ENCODE data around the gene SYTL1.

The SYTL1 gene

GRCh38 chr1:27349784-27350662 is 8.2 kb downstream of the SYTL1 start:
- DNase-seq = no peak

- no peak for DNase-seq
Observed at GRCh38 chr1:27350663-27351540, 9.1 kb downstream of the SYTL1 start.

- DNase-seq = no peak
Observed at GRCh38 chr1:27351541-27352107, 9.8 kb downstream of the SYTL1 start.

GRCh38 chr1:27353166-27353565 is 11.3 kb downstream of the SYTL1 start:
- no peak for DNase-seq

GRCh38 chr1:27353629-27354028 is 11.8 kb downstream of the SYTL1 start:
- no peak for DNase-seq

GRCh38 chr1:27355683-27356082 is 13.9 kb downstream of the SYTL1 start:
- no peak for DNase-seq

GRCh38 chr1:27356277-27356618 is 14.4 kb downstream of the SYTL1 start:
- no peak for DNase-seq

GRCh38 chr1:27356619-27357280 is 14.9 kb downstream of the SYTL1 start:
- peak; percentile 38 to 39 for DNase-seq

- peak; percentile 74 to 76 for DNase-seq
Observed at GRCh38 chr1:27357281-27358037, 15.6 kb downstream of the SYTL1 start.

- DNase-seq = no peak
Observed at GRCh38 chr1:27358038-27358927, 16.5 kb downstream of the SYTL1 start.

GRCh38 chr1:27358928-27359313 is 17.1 kb downstream of the SYTL1 start:
- no peak for DNase-seq

GRCh38 chr1:27359822-27360158 is 18.0 kb downstream of the SYTL1 start:
- no peak for DNase-seq

- peak; percentile 37 to 39 for DNase-seq
Observed at GRCh38 chr1:27360159-27361043, 18.6 kb downstream of the SYTL1 start.

GRCh38 chr1:27361044-27361402 is 19.2 kb downstream of the SYTL1 start:
- no peak for DNase-seq

- no peak for DNase-seq
Observed at GRCh38 chr1:27361553-27361952, 19.7 kb downstream of the SYTL1 start.

GRCh38 chr1:27363766-27364695 is 22.2 kb downstream of the SYTL1 start:
- DNase-seq = no peak

GRCh38 chr1:27364696-27365371 is 23.0 kb downstream of the SYTL1 start:
- no peak for DNase-seq

- DNase-seq = peak; percentile 65 to 78
Observed at GRCh38 chr1:27365372-27366112, 23.7 kb downstream of the SYTL1 start.
